ENCODE measurements around the gene FBXO11.

Gene FBXO11

GRCh38 chr2:47833516-47833968 lies 72.8 kb downstream of the FBXO11 start:
- no peak overlapping the region for H3K27ac ChIP-seq
- DNase-seq (ENCODE audit: low spot score): no peak
- POLR2A ChIA-PET (ENCODE audit: low non-redundant PET): no interaction called here
- TF ChIP-seq CTCF (conservative IDR thresholded peaks at IDR 0.05; ENCODE audit: low read depth): no peak
- CTCF ChIA-PET: no interaction called here

- POLR2A ChIA-PET (ENCODE audit: low non-redundant PET): no interaction called here
- no peak for DNase-seq (ENCODE audit: low spot score)
- TF ChIP-seq CTCF (conservative IDR thresholded peaks at IDR 0.05; ENCODE audit: low read depth): no peak
- CTCF ChIA-PET: no interaction called here
- no peak overlapping the region for H3K27ac ChIP-seq
Measured at GRCh38 chr2:47822518-47822917, 83.8 kb downstream of the FBXO11 start.

GRCh38 chr2:47819834-47820233 lies 86.5 kb downstream of the FBXO11 start:
- ChIA-PET CTCF (no interaction called here), POLR2A (ENCODE audit: low non-redundant PET) (no interaction called here)
- no peak for TF ChIP-seq CTCF (conservative IDR thresholded peaks at IDR 0.05; ENCODE audit: low read depth)
- DNase-seq (ENCODE audit: low spot score): peak; percentile 36
- no peak overlapping the region for H3K27ac ChIP-seq

- H3K27ac ChIP-seq: no peak overlapping the region
- CTCF ChIA-PET: interaction anchor here (0.7 kb wide), 1 partner anchor 301 kb away, joined by 3 read pairs; no protein-coding TSS in a partner anchor
- POLR2A ChIA-PET (ENCODE audit: low non-redundant PET): no interaction called here
- no peak for TF ChIP-seq CTCF (conservative IDR thresholded peaks at IDR 0.05; ENCODE audit: low read depth)
- no peak for DNase-seq (ENCODE audit: low spot score)
Measured at GRCh38 chr2:47818777-47819176, 87.5 kb downstream of the FBXO11 start.

- DNase-seq (ENCODE audit: low spot score): no peak
- POLR2A ChIA-PET (ENCODE audit: low non-redundant PET): no interaction called here
- CTCF ChIA-PET: interaction anchor here (0.6 kb wide), 1 partner anchor 89 kb away, joined by 3 read pairs; no protein-coding TSS in a partner anchor
- TF ChIP-seq CTCF (conservative IDR thresholded peaks at IDR 0.05; ENCODE audit: low read depth): no peak
- H3K27ac ChIP-seq: no peak overlapping the region
Measured at GRCh38 chr2:47815764-47816163, 90.5 kb downstream of the FBXO11 start.

GRCh38 chr2:47811668-47812067 lies 94.6 kb downstream of the FBXO11 start:
- DNase-seq (ENCODE audit: low spot score): no peak
- CTCF ChIA-PET: no interaction called here
- POLR2A ChIA-PET (ENCODE audit: low non-redundant PET): no interaction called here
- H3K27ac ChIP-seq: no peak overlapping the region
- no peak for TF ChIP-seq CTCF (conservative IDR thresholded peaks at IDR 0.05; ENCODE audit: low read depth)

- peak overlapping the region; percentile 45; the same call in 1 of the 2 replicates for H3K27ac ChIP-seq
- CTCF ChIA-PET: no interaction called here
- TF ChIP-seq CTCF (conservative IDR thresholded peaks at IDR 0.05; ENCODE audit: low read depth): no peak
- DNase-seq (ENCODE audit: low spot score): no peak
- POLR2A ChIA-PET (ENCODE audit: low non-redundant PET): no interaction called here
Measured at GRCh38 chr2:47810850-47811249, 95.4 kb downstream of the FBXO11 start.
